Stomach smooth muscle (tissue), 2 donors: ENCODE measurements around the gene GLIS1.

Source experiments
- H3K27ac ChIP-seq: one replicate; pipeline ENCODE4 v1.7.0; 2013; ENCODE audit warnings: mild to moderate bottlenecking, low read length, inconsistent platforms
- H3K27me3 ChIP-seq, 2 donors: one replicate each; pipeline ENCODE4 v1.7.0; 2013; ENCODE audit warnings: low read length in 2 of 2; ENCODE audit not compliant: insufficient read depth in 2 of 2, control insufficient read depth in 1 of 2
- H3K36me3 ChIP-seq, 2 donors: one replicate each; pipeline ENCODE4 v1.7.0; 2013; ENCODE audit warnings: low read length in 2 of 2; ENCODE audit not compliant: control insufficient read depth in 2 of 2, insufficient read depth in 2 of 2
- H3K4me1 ChIP-seq: one replicate; pipeline ENCODE4 v1.7.0; 2013; ENCODE audit warnings: low read length; ENCODE audit not compliant: control insufficient read depth, insufficient read depth
- H3K4me3 ChIP-seq, 2 donors: one replicate each; pipeline ENCODE4 v1.7.0; 2013; ENCODE audit warnings: low read length in 2 of 2
- H3K9ac ChIP-seq, 2 donors: one replicate each; pipeline ENCODE4 v1.7.0; 2013; ENCODE audit warnings: low read length in 2 of 2, mild to moderate bottlenecking in 1 of 2
- H3K9me3 ChIP-seq, 2 donors: one replicate each; pipeline ENCODE4 v1.7.0; 2013; ENCODE audit warnings: low read length in 2 of 2; ENCODE audit not compliant: control insufficient read depth in 2 of 2
- donor health status: healthy.
- donor health status: Pancreatic carcinoma.

Gene GLIS1

GRCh38 chr1:53693773-53694717 lies 44.9 kb downstream of the GLIS1 start:
- no peaks in the 10 kb centered on the region for H3K36me3 ChIP-seq
- no peaks in the 10 kb centered on the region for H3K4me1 ChIP-seq
- no peaks in the 10 kb centered on the region for H3K9me3 ChIP-seq
- peaks cover under 1 to 8% of the 10 kb centered on the region in 2 donors for H3K27me3 ChIP-seq
- H3K27ac ChIP-seq = no peak overlapping the region
- no peak overlapping the region for H3K4me3 ChIP-seq
- no peak overlapping the region for H3K9ac ChIP-seq

GRCh38 chr1:53693339-53693738 lies 45.6 kb downstream of the GLIS1 start:
- Histone ChIP-seq H3K36me3 (no peaks in the 10 kb centered on the region), H3K27ac (no peak overlapping the region), H3K9ac (no peak overlapping the region), H3K4me1 (no peaks in the 10 kb centered on the region), H3K4me3 (no peak overlapping the region), H3K27me3 (peaks cover 3 to 8% of the 10 kb centered on the region in 2 donors), H3K9me3 (no peaks in the 10 kb centered on the region)

GRCh38 chr1:53691326-53691725 lies 47.6 kb downstream of the GLIS1 start:
- no peaks in the 10 kb centered on the region for H3K36me3 ChIP-seq

GRCh38 chr1:53690411-53690810 lies 48.6 kb downstream of the GLIS1 start:
- no peaks in the 10 kb centered on the region for H3K4me1 ChIP-seq
- H3K9me3 ChIP-seq = no peaks in the 10 kb centered on the region
- H3K4me3 ChIP-seq = no peak overlapping the region
- H3K36me3 ChIP-seq = no peaks in the 10 kb centered on the region
- no peak overlapping the region for H3K27ac ChIP-seq
- peaks cover 10 to 24% of the 10 kb centered on the region in 2 donors for H3K27me3 ChIP-seq
- no peak overlapping the region for H3K9ac ChIP-seq

More at GRCh38 chr1:53691326-53691725, 47.6 kb downstream of the GLIS1 start:
- Histone ChIP-seq H3K27me3 (peaks cover 5 to 17% of the 10 kb centered on the region in 2 donors), H3K9ac (no peak overlapping the region), H3K4me3 (no peak overlapping the region), H3K9me3 (no peaks in the 10 kb centered on the region), H3K27ac (no peak overlapping the region), H3K4me1 (no peaks in the 10 kb centered on the region)

GRCh38 chr1:53689736-53690326 lies 49.1 kb downstream of the GLIS1 start:
- no peak overlapping the region for H3K9ac ChIP-seq
- no peak overlapping the region for H3K27ac ChIP-seq
- no peaks in the 10 kb centered on the region for H3K36me3 ChIP-seq
- no peaks in the 10 kb centered on the region for H3K4me1 ChIP-seq
- no peaks in the 10 kb centered on the region for H3K9me3 ChIP-seq
- H3K4me3 ChIP-seq = no peak overlapping the region
- H3K27me3 ChIP-seq = peaks cover 12 to 30% of the 10 kb centered on the region in 2 donors

GRCh38 chr1:53689223-53689622 lies 49.7 kb downstream of the GLIS1 start:
- no peaks in the 10 kb centered on the region for H3K36me3 ChIP-seq
- no peak overlapping the region for H3K9ac ChIP-seq
- H3K27ac ChIP-seq = no peak overlapping the region
- H3K9me3 ChIP-seq = no peaks in the 10 kb centered on the region
- H3K4me3 ChIP-seq = no peak overlapping the region
- H3K4me1 ChIP-seq = no peaks in the 10 kb centered on the region
- H3K27me3 ChIP-seq = peaks cover 18 to 33% of the 10 kb centered on the region in 2 donors

- Histone ChIP-seq H3K27ac (no peak overlapping the region), H3K9me3 (no peaks in the 10 kb centered on the region), H3K9ac (no peak overlapping the region), H3K27me3 (peaks cover 22 to 35% of the 10 kb centered on the region in 2 donors), H3K4me1 (no peaks in the 10 kb centered on the region), H3K36me3 (no peaks in the 10 kb centered on the region), H3K4me3 (no peak overlapping the region)
These were observed 50.4 kb downstream of the GLIS1 start for GRCh38 chr1:53688381-53689102.

- H3K36me3 ChIP-seq = no peaks in the 10 kb centered on the region
- no peaks in the 10 kb centered on the region for H3K4me1 ChIP-seq
These were observed 51.1 kb downstream of the GLIS1 start for GRCh38 chr1:53687901-53688300.

GRCh38 chr1:53687426-53687825 lies 51.5 kb downstream of the GLIS1 start:
- H3K9me3 ChIP-seq = no peaks in the 10 kb centered on the region
- H3K4me1 ChIP-seq = no peaks in the 10 kb centered on the region
- no peaks in the 10 kb centered on the region for H3K36me3 ChIP-seq
- no peak overlapping the region for H3K9ac ChIP-seq
- H3K4me3 ChIP-seq = no peak overlapping the region
- H3K27me3 ChIP-seq = peaks cover 22 to 42% of the 10 kb centered on the region in 2 donors
- H3K27ac ChIP-seq = no peak overlapping the region

More at GRCh38 chr1:53687901-53688300, 51.1 kb downstream of the GLIS1 start:
- no peak overlapping the region for H3K4me3 ChIP-seq
- no peaks in the 10 kb centered on the region for H3K9me3 ChIP-seq
- no peak overlapping the region for H3K9ac ChIP-seq
- peaks cover 22 to 39% of the 10 kb centered on the region in 2 donors for H3K27me3 ChIP-seq
- no peak overlapping the region for H3K27ac ChIP-seq

- Histone ChIP-seq H3K9ac (no peak overlapping the region), H3K27me3 (peaks cover 22 to 46% of the 10 kb centered on the region in 2 donors), H3K4me1 (no peaks in the 10 kb centered on the region), H3K27ac (no peak overlapping the region), H3K9me3 (no peaks in the 10 kb centered on the region), H3K36me3 (no peaks in the 10 kb centered on the region), H3K4me3 (no peak overlapping the region)
These were observed 52.0 kb downstream of the GLIS1 start for GRCh38 chr1:53686965-53687267.
